Ishikawa (cell line): ENCODE results near the gene ARHGAP12.

Source experiments
- CEBPB ChIP-seq: IDR thresholded peaks from 2 replicates; pipeline ENCODE4 v1.6.1; 2012
- CREB1 ChIP-seq: IDR thresholded peaks from 2 replicates; pipeline ENCODE4 v1.6.1; 2012; ENCODE audit warnings: low read depth
- EGR1 ChIP-seq: IDR thresholded peaks from 2 replicates; pipeline ENCODE4 v1.6.1; 2012
- EP300 ChIP-seq: IDR thresholded peaks from 2 replicates; pipeline ENCODE4 v1.6.1; 2012; ENCODE audit warnings: borderline replicate concordance
- FOXM1 ChIP-seq: IDR thresholded peaks from 2 replicates; pipeline ENCODE4 v1.6.1; 2012; ENCODE audit warnings: low read depth, borderline replicate concordance
- NFIC ChIP-seq: IDR thresholded peaks from 2 replicates; pipeline ENCODE4 v1.6.1; 2012
- RAD21 ChIP-seq: IDR thresholded peaks from 2 replicates; pipeline ENCODE4 v1.6.1; 2012; ENCODE audit warnings: low read depth
- YY1 ChIP-seq: IDR thresholded peaks from 2 replicates; pipeline ENCODE4 v1.6.1; 2012; ENCODE audit warnings: low read depth
- TF ChIP-seq, protein P1 (sequence below): IDR thresholded peaks from 2 replicates; pipeline ENCODE4 v1.6.1; 2012

DNA sequence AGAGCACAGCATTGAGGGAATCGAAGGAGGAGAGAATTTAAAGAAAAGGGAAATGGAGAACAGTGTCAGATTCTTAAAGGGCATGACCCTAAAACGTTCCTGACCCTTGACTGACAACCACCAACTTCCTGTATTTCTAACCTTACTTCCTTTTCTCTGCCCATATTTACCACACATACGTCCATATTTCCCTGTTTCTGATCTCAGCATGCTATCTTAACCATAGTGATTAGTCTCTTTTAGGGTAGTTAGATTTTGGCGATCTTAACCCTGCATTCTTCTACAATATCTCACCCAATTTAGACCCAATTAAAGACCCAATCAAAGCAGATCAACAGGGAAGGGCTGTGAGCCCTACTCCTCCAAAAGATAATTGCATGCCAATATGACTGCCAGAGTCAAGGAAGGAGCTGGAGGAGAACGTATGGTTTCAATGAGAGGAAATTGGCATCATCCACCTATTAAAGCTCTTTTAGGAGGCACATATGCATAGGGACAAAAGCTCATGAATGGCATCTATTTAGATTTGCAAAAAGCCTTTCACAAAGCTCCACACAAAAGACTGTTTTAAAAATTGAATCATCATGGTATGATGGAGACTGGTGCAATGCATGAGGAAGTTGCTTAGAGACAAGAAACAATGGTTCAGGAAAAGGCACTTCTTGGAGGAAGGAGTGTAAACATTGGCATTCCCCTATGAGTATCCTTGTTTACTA, 49.0 kb upstream of the ARHGAP12 start:
- no peak for TF ChIP-seq FOXM1
- no peak for TF ChIP-seq YY1
- no peak for TF ChIP-seq EP300
- TF ChIP-seq CEBPB = no peak
- TF ChIP-seq CREB1 = no peak
- no peak for TF ChIP-seq EGR1
- no peak for TF ChIP-seq RAD21
- no peak for TF ChIP-seq NFIC
- TF ChIP-seq, protein P1, sequence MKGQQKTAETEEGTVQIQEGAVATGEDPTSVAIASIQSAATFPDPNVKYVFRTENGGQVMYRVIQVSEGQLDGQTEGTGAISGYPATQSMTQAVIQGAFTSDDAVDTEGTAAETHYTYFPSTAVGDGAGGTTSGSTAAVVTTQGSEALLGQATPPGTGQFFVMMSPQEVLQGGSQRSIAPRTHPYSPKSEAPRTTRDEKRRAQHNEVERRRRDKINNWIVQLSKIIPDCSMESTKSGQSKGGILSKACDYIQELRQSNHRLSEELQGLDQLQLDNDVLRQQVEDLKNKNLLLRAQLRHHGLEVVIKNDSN = no peak
